Endodermal cell (in vitro differentiated cells): Measurements from ENCODE around the gene ANGEL1. TPM values are rescaled to one million over a fixed set of nuclear protein-coding genes. Genes with fewer than 3 reads are reported as not detected.

Experiments used
- DNase-seq: peaks from one replicate; pipeline ENCODE4 v3.0.0-alpha.2; 2017
- H3K27ac ChIP-seq: 2 replicates; pipeline ENCODE4 v1.5.1; 2013; ENCODE audit warnings: mild to moderate bottlenecking, low read depth, low read length, moderate library complexity
- H3K27me3 ChIP-seq: 2 replicates; pipeline ENCODE4 v1.6.1; 2013; ENCODE audit warnings: mild to moderate bottlenecking, low read length, moderate library complexity; ENCODE audit not compliant: insufficient read depth, control insufficient read depth, poor library complexity, severe bottlenecking
- H3K36me3 ChIP-seq: 2 replicates; pipeline ENCODE4 v1.7.0; 2013; ENCODE audit warnings: mild to moderate bottlenecking, low read length, moderate library complexity; ENCODE audit not compliant: control insufficient read depth, insufficient read depth
- H3K4me1 ChIP-seq: one replicate; pipeline ENCODE4 v1.7.0; 2013; ENCODE audit warnings: low read length; ENCODE audit not compliant: control insufficient read depth, insufficient read depth
- H3K4me3 ChIP-seq: 2 replicates; pipeline ENCODE4 v1.5.1; 2013; ENCODE audit warnings: mild to moderate bottlenecking, low read length, moderate library complexity
- H3K9ac ChIP-seq: 2 replicates; pipeline ENCODE4 v1.6.1; 2013; ENCODE audit warnings: mild to moderate bottlenecking, low read length, moderate library complexity; ENCODE audit not compliant: poor library complexity, severe bottlenecking; ENCODE audit errors: extremely low read depth
- H3K9me3 ChIP-seq: 2 replicates; pipeline ENCODE4 v1.6.1; 2013; ENCODE audit warnings: mild to moderate bottlenecking, low read length, moderate library complexity; ENCODE audit not compliant: control insufficient read depth
- H3K27ac Mint-ChIP-seq: 2 replicates; pipeline ENCODE4 v1.8.0; 2020; ENCODE audit warnings: mixed read lengths
- H3K27me3 Mint-ChIP-seq: 2 replicates; pipeline ENCODE4 v1.8.0; 2021; ENCODE audit warnings: mild to moderate bottlenecking, mixed read lengths; ENCODE audit not compliant: insufficient read depth
- H3K36me3 Mint-ChIP-seq: 2 replicates; pipeline ENCODE4 v1.8.0; 2020; ENCODE audit warnings: low read depth, mixed read lengths
- H3K4me1 Mint-ChIP-seq: 2 replicates; pipeline ENCODE4 v1.8.0; 2020; ENCODE audit warnings: mixed read lengths
- H3K4me3 Mint-ChIP-seq: 2 replicates; pipeline ENCODE4 v1.8.0; 2020; ENCODE audit warnings: mild to moderate bottlenecking, moderate library complexity, mixed read lengths
- H3K9me3 Mint-ChIP-seq: 2 replicates; pipeline ENCODE4 v1.8.0; 2020; ENCODE audit warnings: mild to moderate bottlenecking, mixed read lengths
- WGBS, 2 experiments: methylation state at CpG; one replicate each; pipeline versions ENCODE4 v1.1.5 to v1.1.7; 2013; ENCODE audit warnings: missing lambda C conversion rate in 2 of 2, mixed read lengths in 1 of 2; ENCODE audit not compliant: insufficient coverage in 1 of 2, insufficient read length in 1 of 2; 5-methylcytosine and 5-hydroxymethylcytosine counted together
- total RNA-seq, 2 donors: library from RNA; stranded (reverse); fragmentation: NEBNext Ultra II Directional in 1 of 2; extraction: Animal tissue kit (Norgen Biotek cat#: 25700) in 1 of 2; gene quantifications; 2 replicates in 1 of 2; 3 replicates in 1 of 2; pipeline ENCODE4 v1.2.1, GENCODE V29; 2021
- TF ChIP-seq, protein P1 (sequence below): fragments of 200-600 bp; sonication (generic); conservative IDR thresholded peaks from 2 replicates; pipeline ENCODE4 v1.5.0; 2021; ENCODE audit warnings: antibody characterized with exemption, mild to moderate bottlenecking

ANGEL1 gene
- total RNA-seq, 2 donors from 2014 or later, result 21.5 to 32.5 TPM

DNA sequence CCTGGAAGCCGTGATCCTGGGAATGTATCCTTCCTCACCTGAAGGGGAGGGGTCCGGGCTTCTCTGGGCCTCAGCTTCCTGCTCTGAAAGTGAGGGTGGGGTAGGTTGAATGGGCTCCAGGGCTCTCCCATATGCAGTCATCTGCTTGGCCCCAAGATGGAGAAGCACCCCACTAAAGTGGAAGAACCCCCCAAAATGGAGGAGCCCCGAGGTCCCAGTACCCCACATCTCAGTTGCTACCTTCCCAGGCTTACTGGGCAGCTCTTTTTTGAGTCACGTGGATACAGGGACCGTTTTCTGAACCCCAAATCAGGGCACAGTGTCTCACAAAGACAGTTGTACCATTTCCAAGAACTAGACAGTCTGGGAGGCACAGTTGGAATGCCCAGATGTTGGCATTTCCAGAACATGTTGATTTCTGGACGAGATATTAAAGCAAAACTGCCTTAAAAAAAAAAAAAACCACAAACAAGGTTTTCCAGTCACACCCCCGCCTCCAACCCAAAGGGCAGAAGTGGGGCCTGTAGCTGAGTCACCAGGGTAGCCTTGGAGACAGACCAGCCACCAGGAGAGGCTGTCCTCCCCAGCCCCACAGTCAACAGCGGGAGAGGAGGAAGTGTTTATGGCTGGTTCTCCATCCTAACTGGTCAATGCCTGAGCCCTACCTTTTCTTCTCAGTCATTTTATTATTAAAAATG is 39.3 kb downstream of the ANGEL1 start:
- Histone ChIP-seq H3K27me3 (no peaks in the 10 kb centered on the region), H3K9me3 (no peaks in the 10 kb centered on the region), H3K36me3 (no peaks in the 10 kb centered on the region), H3K4me3 (no peak overlapping the region), H3K9ac (no peak overlapping the region), H3K4me1 (peaks cover 6% of the 10 kb centered on the region), H3K27ac (peak overlapping the region; percentile 2)
- Mint-ChIP-seq H3K4me1 (peaks cover 21% of the 10 kb centered on the region), H3K27me3 (peaks cover 3% of the 10 kb centered on the region), H3K4me3 (no peak overlapping the region), H3K27ac (peak overlapping the region; percentile 86), H3K36me3 (no peaks in the 10 kb centered on the region), H3K9me3 (no peaks in the 10 kb centered on the region)
- 66 to 82% methylated on average over 4 to 8 of the region's 8 CpGs for WGBS, 2 experiments
- peak; percentile 72 for DNase-seq
- TF ChIP-seq, protein P1, sequence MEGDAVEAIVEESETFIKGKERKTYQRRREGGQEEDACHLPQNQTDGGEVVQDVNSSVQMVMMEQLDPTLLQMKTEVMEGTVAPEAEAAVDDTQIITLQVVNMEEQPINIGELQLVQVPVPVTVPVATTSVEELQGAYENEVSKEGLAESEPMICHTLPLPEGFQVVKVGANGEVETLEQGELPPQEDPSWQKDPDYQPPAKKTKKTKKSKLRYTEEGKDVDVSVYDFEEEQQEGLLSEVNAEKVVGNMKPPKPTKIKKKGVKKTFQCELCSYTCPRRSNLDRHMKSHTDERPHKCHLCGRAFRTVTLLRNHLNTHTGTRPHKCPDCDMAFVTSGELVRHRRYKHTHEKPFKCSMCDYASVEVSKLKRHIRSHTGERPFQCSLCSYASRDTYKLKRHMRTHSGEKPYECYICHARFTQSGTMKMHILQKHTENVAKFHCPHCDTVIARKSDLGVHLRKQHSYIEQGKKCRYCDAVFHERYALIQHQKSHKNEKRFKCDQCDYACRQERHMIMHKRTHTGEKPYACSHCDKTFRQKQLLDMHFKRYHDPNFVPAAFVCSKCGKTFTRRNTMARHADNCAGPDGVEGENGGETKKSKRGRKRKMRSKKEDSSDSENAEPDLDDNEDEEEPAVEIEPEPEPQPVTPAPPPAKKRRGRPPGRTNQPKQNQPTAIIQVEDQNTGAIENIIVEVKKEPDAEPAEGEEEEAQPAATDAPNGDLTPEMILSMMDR, result no peak

DNA sequence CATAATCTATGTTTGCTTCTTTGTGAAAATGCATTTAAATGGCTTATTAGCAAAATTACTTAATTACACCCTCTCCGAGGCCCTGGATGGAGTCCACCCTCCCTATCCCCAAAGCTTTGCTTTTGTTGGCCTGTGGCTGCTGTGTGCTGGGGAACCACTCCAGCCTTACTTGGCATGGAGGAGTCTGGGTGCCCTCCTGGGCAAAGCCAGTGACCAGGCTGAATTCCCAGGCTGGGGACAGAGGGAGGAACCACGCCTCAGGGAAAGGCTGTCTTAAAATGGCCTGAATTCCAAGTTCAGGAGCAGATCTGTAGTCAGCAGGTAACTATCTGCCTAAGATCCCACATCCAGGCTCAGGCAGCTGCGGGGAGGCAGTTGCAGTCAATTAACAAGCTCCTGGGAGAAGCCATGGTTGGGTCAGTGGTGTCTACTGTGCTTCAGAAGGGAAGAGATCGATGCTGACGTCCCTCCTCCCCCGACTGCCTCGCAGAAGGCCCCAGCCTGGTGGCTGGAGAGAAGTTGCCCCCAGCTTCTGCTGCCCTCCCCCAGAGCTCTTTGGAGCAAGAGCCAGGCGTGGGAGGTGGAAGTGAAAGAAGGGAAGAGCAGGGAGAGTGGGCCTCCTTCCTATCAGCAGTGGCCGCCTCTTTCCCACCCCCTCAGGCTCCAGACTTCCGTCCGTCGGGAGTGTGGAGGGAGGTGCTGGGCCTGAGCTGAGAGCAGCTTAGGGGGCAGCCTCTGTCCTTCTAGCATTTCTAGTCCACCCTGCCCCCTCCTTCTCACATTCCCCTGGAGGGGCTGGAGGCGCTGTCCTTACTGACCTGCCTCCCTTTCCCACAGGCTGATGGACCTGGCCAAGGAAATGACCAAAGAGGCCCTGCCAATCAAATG is 40.1 kb downstream of the ANGEL1 start:
- Histone ChIP-seq H3K4me3 (no peak overlapping the region), H3K36me3 (no peaks in the 10 kb centered on the region), H3K27ac (peak overlapping the region; percentile 80), H3K4me1 (peaks cover 6% of the 10 kb centered on the region), H3K27me3 (no peaks in the 10 kb centered on the region), H3K9ac (no peak overlapping the region), H3K9me3 (no peaks in the 10 kb centered on the region)
- H3K27ac Mint-ChIP-seq, result peak overlapping the region; percentile 86
- H3K4me3 Mint-ChIP-seq, result no peak overlapping the region
- peaks cover 5% of the 10 kb centered on the region for H3K27me3 Mint-ChIP-seq
- no peaks in the 10 kb centered on the region for H3K9me3 Mint-ChIP-seq
- peak; percentile 83 for DNase-seq
- H3K36me3 Mint-ChIP-seq, result no peaks in the 10 kb centered on the region
- 75 to 93% methylated on average over 3 to 10 of the region's 13 CpGs for WGBS, 2 experiments
- TF ChIP-seq, protein P1, result no peak
- peaks cover 24% of the 10 kb centered on the region for H3K4me1 Mint-ChIP-seq

DNA sequence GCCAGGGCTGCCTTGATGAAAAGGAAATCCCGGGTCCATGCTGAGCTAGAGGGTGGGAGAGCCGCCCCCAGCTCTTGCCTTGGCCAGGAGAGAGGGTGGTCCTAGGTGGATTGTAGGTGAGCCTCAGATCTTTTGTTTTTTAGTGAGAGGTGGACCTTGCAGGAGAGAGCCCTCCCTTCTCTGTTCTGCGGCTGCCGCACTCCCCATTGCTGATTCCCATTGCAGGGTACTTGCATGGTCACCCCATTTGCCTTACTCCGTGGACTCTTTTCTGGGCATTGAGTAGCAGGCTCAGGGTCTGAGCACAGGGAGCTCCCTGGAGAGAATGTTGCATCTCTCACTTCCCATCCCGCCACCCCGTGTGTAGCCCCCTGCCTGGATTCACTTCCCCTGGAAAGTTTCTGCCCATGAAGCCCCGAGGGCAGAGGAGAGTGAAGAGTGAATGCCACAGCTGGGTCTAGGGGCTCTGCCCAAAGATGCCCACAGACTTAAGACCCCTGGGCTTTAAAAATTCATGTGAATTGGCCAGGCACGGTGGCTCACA is 41.2 kb downstream of the ANGEL1 start:
- H3K36me3 ChIP-seq, result no peaks in the 10 kb centered on the region
- H3K27me3 ChIP-seq, result no peaks in the 10 kb centered on the region
- no peak overlapping the region for H3K9ac ChIP-seq
- Mint-ChIP-seq H3K27me3 (peaks cover 7% of the 10 kb centered on the region), H3K27ac (no peak overlapping the region), H3K36me3 (no peaks in the 10 kb centered on the region), H3K9me3 (no peaks in the 10 kb centered on the region), H3K4me3 (no peak overlapping the region), H3K4me1 (peaks cover 20% of the 10 kb centered on the region)
- H3K4me3 ChIP-seq, result no peak overlapping the region
- H3K4me1 ChIP-seq, result peaks cover 6% of the 10 kb centered on the region
- peak; percentile 33 for DNase-seq
- 92 to 95% methylated on average over 4 to 9 of the region's 9 CpGs for WGBS, 2 experiments
- TF ChIP-seq, protein P1, result no peak
- H3K9me3 ChIP-seq, result no peaks in the 10 kb centered on the region
- H3K27ac ChIP-seq, result no peak overlapping the region
